ENCODE results near the gene TMEM150A. TPM values are rescaled to one million over a fixed set of nuclear protein-coding genes. Genes with fewer than 3 reads are reported as not detected.
A peak's percentile ranks its signal among the peaks of the same experiment; 100 is the strongest.

TMEM150A gene
- total and polyA plus RNA-seq, 2 of the 13 experiments (the other 11 are each of a cell fraction or from before 2014, with no cell fraction given) = 30.1 to 70.4 TPM

- TF ChIP-seq NR2F1 (CRISPR knock-in tag; IDR thresholded peaks at IDR 0.05) (no peak), ARNT (IDR thresholded peaks at IDR 0.05) (no peak), ZBTB2 (CRISPR knock-in tag; IDR thresholded peaks at IDR 0.05; ENCODE audit: low read depth) (peak; percentile 70), AHDC1 (CRISPR knock-in tag; IDR thresholded peaks at IDR 0.05; ENCODE audit: borderline replicate concordance) (peak; percentile 64; the same call in 1 of the 2 replicates), ZNF747 (CRISPR knock-in tag; IDR thresholded peaks at IDR 0.05; ENCODE audit: borderline replicate concordance) (peak; percentile 73; the same call in 1 of the 2 replicates), FUBP1 (CRISPR knock-in tag; IDR thresholded peaks at IDR 0.05; ENCODE audit: borderline replicate concordance) (no peak), ZSCAN25 (CRISPR knock-in tag; IDR thresholded peaks at IDR 0.05) (peak; percentile 74; the same call in 1 of the 2 replicates), HMGXB4 (CRISPR knock-in tag; IDR thresholded peaks at IDR 0.05; ENCODE audit: borderline replicate concordance in 1 of 2, low read depth in 1 of 2) (peak; percentile 84 to 89; a peak in 2 of 4 replicates), SNAPC4 (CRISPR knock-in tag; IDR thresholded peaks at IDR 0.05) (no peak)
These were observed 9.4 kb upstream of the TMEM150A start, which contains the start of gene C2orf68 (continued) for GRCh38 chr2:85611705-85612587.
